Peyer's patch (tissue), 4 donors: Measurements from ENCODE around the gene CDKAL1. TPM values are rescaled to one million over a fixed set of nuclear protein-coding genes. Genes with fewer than 3 reads are reported as not detected.

Experiments used
- DNase-seq, 3 donors: peaks; one replicate each; pipeline ENCODE4 v3.0.0-alpha.2; 2017 to 2019
- H3K27ac ChIP-seq, 4 donors: fragments of 200-600 bp; sonication (generic); one replicate each; pipeline ENCODE4 v1.5.1; 2016 to 2019
- H3K27me3 ChIP-seq, 2 donors: fragments of 200-600 bp; sonication (generic); one replicate each; pipeline ENCODE4 v1.5.1; 2019
- H3K36me3 ChIP-seq, 3 donors: fragments of 200-600 bp; sonication (generic); one replicate each; pipeline ENCODE4 v1.5.1; 2016 to 2019
- H3K4me1 ChIP-seq, 4 donors: fragments of 200-600 bp; sonication (generic); one replicate each; pipeline ENCODE4 v1.5.1; 2016 to 2019
- H3K4me3 ChIP-seq, 4 donors: fragments of 200-600 bp; sonication (generic); 1 replicate in 3 of 4; 2 replicates in 1 of 4; pipeline ENCODE4 v1.5.1; 2016 to 2019; ENCODE audit warnings: mild to moderate bottlenecking in 1 of 4
- H3K9me3 ChIP-seq, 4 donors: fragments of 200-600 bp; sonication (generic); one replicate each; pipeline ENCODE4 v1.5.1; 2016 to 2019; ENCODE audit warnings: mild to moderate bottlenecking in 1 of 4
- POLR2A ChIP-seq, 2 donors: fragments of 450-650 bp; IDR thresholded peaks; one replicate each; pipeline ENCODE4 v1.5.1; 2017; ENCODE audit warnings: antibody characterized with exemption in 2 of 2, mild to moderate bottlenecking in 2 of 2, moderate library complexity in 2 of 2
- total RNA-seq, 4 donors: library from RNA; depleted of rRNA; stranded (reverse); fragments of >200 nt; gene quantifications; one replicate each; pipeline ENCODE4 v1.1.0, GENCODE V29; 2016
- TF ChIP-seq, protein P1 (sequence below), 6 experiments: fragments of 450-650 bp in 4 of 6; fragments of 200-600 bp in 2 of 6; sonication (generic) in 1 of 6; IDR thresholded peaks; one replicate each; pipeline ENCODE4 v1.5.1; 2017 to 2019; ENCODE audit warnings: antibody characterized with exemption in 6 of 6, mild to moderate bottlenecking in 3 of 6, moderate library complexity in 1 of 6

CDKAL1 gene
- total RNA-seq, 4 donors from 2014 or later: 10.3 to 31.4 (median 11.6) TPM

DNA sequence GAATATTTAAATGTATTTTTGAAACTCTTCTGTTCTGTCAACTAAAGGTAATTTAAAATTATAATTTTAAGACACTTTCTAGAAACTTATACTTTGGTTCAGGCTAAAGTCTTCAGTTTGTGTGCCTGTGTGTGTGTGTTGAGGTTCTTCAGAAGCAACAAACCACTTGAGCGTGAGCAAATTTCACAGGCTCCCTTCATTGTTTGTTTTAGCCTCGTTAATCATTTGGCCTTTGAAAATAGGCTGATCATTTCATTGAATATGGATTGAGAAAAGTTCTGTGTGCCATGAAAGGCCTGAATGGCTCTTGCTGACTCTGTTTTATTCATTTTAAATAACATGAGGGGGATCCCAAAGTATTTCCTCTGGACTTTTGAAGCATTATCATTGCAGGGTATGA is 420.1 kb downstream of the CDKAL1 start:
- H3K4me1 ChIP-seq: no peaks in the 10 kb centered on the region
- no peak overlapping the region for H3K27ac ChIP-seq
- DNase-seq: no peak
- peaks cover 0 to 8% (median 0%) of the 10 kb centered on the region in 3 donors for H3K36me3 ChIP-seq
- H3K4me3 ChIP-seq: no peak overlapping the region
- no peak for TF ChIP-seq POLR2A (IDR thresholded peaks at IDR 0.05)
- TF ChIP-seq, protein P1, sequence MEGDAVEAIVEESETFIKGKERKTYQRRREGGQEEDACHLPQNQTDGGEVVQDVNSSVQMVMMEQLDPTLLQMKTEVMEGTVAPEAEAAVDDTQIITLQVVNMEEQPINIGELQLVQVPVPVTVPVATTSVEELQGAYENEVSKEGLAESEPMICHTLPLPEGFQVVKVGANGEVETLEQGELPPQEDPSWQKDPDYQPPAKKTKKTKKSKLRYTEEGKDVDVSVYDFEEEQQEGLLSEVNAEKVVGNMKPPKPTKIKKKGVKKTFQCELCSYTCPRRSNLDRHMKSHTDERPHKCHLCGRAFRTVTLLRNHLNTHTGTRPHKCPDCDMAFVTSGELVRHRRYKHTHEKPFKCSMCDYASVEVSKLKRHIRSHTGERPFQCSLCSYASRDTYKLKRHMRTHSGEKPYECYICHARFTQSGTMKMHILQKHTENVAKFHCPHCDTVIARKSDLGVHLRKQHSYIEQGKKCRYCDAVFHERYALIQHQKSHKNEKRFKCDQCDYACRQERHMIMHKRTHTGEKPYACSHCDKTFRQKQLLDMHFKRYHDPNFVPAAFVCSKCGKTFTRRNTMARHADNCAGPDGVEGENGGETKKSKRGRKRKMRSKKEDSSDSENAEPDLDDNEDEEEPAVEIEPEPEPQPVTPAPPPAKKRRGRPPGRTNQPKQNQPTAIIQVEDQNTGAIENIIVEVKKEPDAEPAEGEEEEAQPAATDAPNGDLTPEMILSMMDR (IDR thresholded peaks at IDR 0.05): no peak
- no peaks in the 10 kb centered on the region for H3K9me3 ChIP-seq
- H3K27me3 ChIP-seq: no peaks in the 10 kb centered on the region

DNA sequence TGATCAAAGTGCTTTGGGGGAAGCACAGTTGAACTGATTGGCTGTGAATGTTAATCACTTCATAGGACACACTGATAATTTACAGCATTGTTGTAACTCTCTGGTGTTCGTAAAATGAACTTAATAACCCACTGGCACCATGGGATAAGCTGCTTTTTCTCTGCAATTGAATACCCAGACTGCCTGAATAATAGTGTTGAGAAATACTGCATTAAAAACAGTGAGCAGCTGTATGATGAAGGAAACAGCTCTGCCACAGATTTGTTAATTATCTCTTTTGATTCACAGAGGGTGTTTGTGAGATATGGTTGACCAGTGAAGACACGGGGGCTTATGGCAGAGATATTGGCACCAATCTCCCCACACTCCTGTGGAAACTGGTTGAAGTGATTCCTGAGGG is 420.9 kb downstream of the CDKAL1 start:
- H3K27ac ChIP-seq: no peak overlapping the region
- H3K4me1 ChIP-seq: no peaks in the 10 kb centered on the region
- DNase-seq: no peak
- no peaks in the 10 kb centered on the region for H3K9me3 ChIP-seq
- TF ChIP-seq POLR2A (IDR thresholded peaks at IDR 0.05): no peak
- TF ChIP-seq, protein P1 (IDR thresholded peaks at IDR 0.05): no peak
- peaks cover 0 to 8% (median 0%) of the 10 kb centered on the region in 3 donors for H3K36me3 ChIP-seq
- H3K4me3 ChIP-seq: no peak overlapping the region
- H3K27me3 ChIP-seq: no peaks in the 10 kb centered on the region

DNA sequence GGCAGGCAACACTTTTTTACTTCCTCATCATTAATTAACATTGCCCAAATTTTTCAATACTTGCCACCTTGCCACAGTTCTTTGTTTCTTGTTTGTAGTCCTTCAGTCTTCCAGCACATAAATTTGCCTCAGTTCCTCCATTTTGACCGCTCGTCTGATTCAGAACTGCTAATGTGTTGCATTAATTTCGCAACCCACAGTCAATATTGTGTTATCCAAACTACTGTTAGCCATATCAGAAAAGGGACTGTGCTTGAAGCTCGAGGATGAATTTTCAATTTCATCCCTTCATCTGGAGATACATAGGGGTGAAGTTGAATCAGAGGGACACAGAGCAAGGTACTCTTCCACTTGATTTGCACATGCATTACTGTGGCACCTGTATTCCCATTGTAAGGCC is 421.5 kb downstream of the CDKAL1 start:
- no peak overlapping the region for H3K27ac ChIP-seq
- H3K36me3 ChIP-seq: peaks cover 0 to 8% (median 0%) of the 10 kb centered on the region in 3 donors
- no peaks in the 10 kb centered on the region for H3K4me1 ChIP-seq
- H3K9me3 ChIP-seq: no peaks in the 10 kb centered on the region
- no peaks in the 10 kb centered on the region for H3K27me3 ChIP-seq
- H3K4me3 ChIP-seq: no peak overlapping the region
- no peak for TF ChIP-seq POLR2A (IDR thresholded peaks at IDR 0.05)
- TF ChIP-seq, protein P1 (IDR thresholded peaks at IDR 0.05): no peak
- no peak for DNase-seq

DNA sequence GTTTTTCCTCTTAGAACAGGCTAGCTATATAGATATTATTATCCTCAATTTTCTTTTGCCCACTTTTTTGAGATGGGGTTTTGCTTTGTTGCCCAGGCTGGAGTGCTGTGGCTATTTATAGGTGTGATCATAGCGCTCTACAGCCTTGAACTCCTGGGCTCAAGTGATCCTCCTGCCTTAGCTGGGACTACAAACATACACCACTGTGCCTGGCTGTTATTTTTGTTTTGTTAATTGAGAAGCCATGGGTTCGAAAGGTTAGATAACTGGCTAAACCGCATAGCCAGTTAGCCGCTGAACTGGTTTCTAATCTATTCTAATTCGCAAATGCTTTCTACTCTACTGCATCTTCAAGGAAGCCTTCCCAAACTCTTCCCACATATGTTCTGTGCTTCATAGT is 425.8 kb downstream of the CDKAL1 start:
- TF ChIP-seq POLR2A (IDR thresholded peaks at IDR 0.05): no peak
- TF ChIP-seq, protein P1 (IDR thresholded peaks at IDR 0.05): no peak
- DNase-seq: no peak
- Histone ChIP-seq H3K9me3 (no peaks in the 10 kb centered on the region), H3K4me1 (no peaks in the 10 kb centered on the region), H3K4me3 (no peak overlapping the region), H3K36me3 (peaks cover 0 to 8% (median 0%) of the 10 kb centered on the region in 3 donors), H3K27ac (no peak overlapping the region), H3K27me3 (no peaks in the 10 kb centered on the region)

DNA sequence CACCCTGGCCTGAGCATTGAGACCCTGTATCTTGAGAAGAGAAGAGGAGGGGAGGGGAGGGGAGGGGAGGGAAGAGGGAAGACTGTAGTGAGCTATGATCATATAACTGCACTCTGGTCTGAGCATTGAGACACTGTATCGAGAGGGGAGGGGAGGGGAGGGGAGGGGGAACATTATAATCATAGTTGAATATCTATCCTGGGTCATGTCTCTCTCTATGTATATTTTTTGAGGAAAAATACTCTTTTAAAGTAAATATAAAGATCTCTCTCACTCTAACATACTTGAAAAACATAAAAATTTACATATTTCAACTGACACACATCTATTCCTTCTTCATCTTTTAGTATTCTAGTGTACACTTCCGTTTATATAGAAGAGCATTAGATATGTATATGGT is 431.0 kb downstream of the CDKAL1 start:
- Histone ChIP-seq H3K4me3 (no peak overlapping the region), H3K27ac (no peak overlapping the region), H3K36me3 (no peaks in the 10 kb centered on the region), H3K4me1 (no peaks in the 10 kb centered on the region), H3K9me3 (no peaks in the 10 kb centered on the region), H3K27me3 (no peaks in the 10 kb centered on the region)
- no peak for DNase-seq
- TF ChIP-seq POLR2A (IDR thresholded peaks at IDR 0.05): no peak
- TF ChIP-seq, protein P1 (IDR thresholded peaks at IDR 0.05): no peak

DNA sequence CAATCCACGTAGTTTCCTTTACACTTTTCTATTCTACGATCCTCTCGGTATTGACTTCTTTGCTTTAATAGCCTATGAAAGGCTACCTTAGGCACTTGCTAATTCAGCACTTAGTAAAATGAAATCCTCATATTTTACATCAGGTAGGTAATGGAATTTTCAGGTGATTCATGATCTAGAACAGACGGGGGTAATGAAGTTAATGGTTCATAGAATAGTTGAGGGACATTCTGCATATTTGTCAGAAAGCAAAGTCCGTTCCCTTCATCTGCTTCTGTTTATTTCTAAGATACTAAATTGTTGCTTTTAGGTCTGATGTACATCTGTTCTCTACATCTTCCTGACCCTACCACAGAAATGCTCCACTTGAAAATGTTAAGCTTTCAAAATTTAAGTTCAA is 431.7 kb downstream of the CDKAL1 start:
- Histone ChIP-seq H3K9me3 (no peaks in the 10 kb centered on the region), H3K4me3 (no peak overlapping the region), H3K27me3 (no peaks in the 10 kb centered on the region), H3K4me1 (no peaks in the 10 kb centered on the region), H3K36me3 (no peaks in the 10 kb centered on the region), H3K27ac (no peak overlapping the region)
- DNase-seq: no peak
- TF ChIP-seq POLR2A (IDR thresholded peaks at IDR 0.05): no peak
